T-helper 1 cell treated with Interleukin-12 subunit alpha and Interleukin-12 subunit beta and Interleukin-4 antibody, amounts not matched to agents 30 ng/mL and 1 ng/mL, for 36 hours (primary cell): ENCODE data around the gene ANAPC10. TPM values are rescaled to one million over a fixed set of nuclear protein-coding genes. Genes with fewer than 3 reads are reported as not detected.

Source experiments
- total RNA-seq: library from RNA; stranded (reverse); gene quantifications from 2 replicates; pipeline ENCODE4 v1.2.3, GENCODE V29; 2022

Gene ANAPC10
- total RNA-seq, 1 donor from 2014 or later, result 30.6 TPM

Other genes with a start within 250 kb of the ANAPC10 start
- gene ABCE1, start 115 bp upstream of the ANAPC10 start, total RNA-seq, result 91.3 and 91.7 TPM in 2 replicates
- 63.1 and 65.9 TPM in 2 replicates for gene OTUD4, start 82.4 kb upstream of the ANAPC10 start, total RNA-seq